ENCODE measurements around the gene GRM5. TPM values are rescaled to one million over a fixed set of nuclear protein-coding genes. Genes with fewer than 3 reads are reported as not detected.

GRM5 gene
- total RNA-seq, 3 donors from 2014 or later = not detected

DNA sequence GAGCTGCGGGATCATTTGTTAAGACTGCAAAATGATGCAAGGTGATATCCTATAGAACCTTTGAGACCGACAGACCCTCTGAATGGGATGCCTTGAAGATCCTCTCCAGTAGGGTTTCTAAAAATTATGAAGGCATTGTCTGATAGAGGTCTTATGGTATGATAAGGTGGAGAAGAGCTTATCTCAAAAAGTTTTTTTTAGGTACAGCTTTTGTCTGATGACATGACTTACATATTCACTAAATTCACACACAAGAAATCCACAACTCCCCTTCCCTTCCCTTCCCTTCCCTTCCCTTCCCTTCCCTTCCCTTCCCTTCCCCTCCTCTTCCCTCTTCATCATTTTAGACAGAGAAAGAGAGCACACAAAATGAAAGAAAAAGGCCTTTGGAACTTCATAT, 609.8 kb downstream of the GRM5 start:
- intact Hi-C loops (cut with DNase I, micrococcal nuclease) = no loop called here
- no peak for ATAC-seq
- TF ChIP-seq CTCF (IDR thresholded peaks at IDR 0.05) = no peak
- H3K36me3 ChIP-seq (ENCODE audit: low read depth) = no peaks in the 10 kb centered on the region
- no peak for DNase-seq
- H3K4me3 ChIP-seq = no peak overlapping the region
- peaks cover 3% of the 10 kb centered on the region for H3K9me3 ChIP-seq
- H3K4me1 ChIP-seq (ENCODE audit: low read depth) = no peaks in the 10 kb centered on the region

DNA sequence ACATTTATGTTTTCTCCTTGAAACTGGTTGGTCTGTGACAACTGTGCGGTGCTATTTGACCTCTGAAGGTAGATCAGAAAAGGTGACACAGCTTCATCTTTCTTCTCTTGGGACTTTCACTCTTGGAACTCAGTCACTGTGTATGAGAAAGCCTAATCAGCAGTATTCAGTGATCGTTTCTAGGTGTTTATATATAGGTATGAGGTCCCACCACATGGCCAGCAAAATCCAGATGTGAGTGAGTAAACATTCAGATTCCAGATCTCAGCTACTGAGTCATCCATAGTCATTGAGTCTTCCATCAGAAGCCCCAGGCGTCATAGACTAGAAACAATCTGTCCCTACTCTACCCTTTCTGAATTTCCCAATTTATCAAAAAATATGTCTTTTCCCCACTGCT, 610.9 kb downstream of the GRM5 start:
- intact Hi-C loops (cut with DNase I, micrococcal nuclease) = no loop called here
- peaks cover 3% of the 10 kb centered on the region for H3K9me3 ChIP-seq
- no peaks in the 10 kb centered on the region for H3K4me1 ChIP-seq (ENCODE audit: low read depth)
- ATAC-seq (no peak), DNase-seq (no peak)
- TF ChIP-seq CTCF (IDR thresholded peaks at IDR 0.05) = no peak
- no peaks in the 10 kb centered on the region for H3K36me3 ChIP-seq (ENCODE audit: low read depth)
- H3K4me3 ChIP-seq = no peak overlapping the region

Other genes with a start within 250 kb of the GRM5 start
- gene TYR, start 111.9 kb upstream of the GRM5 start, total RNA-seq = not detected